Caco-2 (cell line): ENCODE results near the gene BCL10. TPM values are rescaled to one million over a fixed set of nuclear protein-coding genes. Genes with fewer than 3 reads are reported as not detected.
"Not testable (repeated sequence)": the region's sequence is repeated elsewhere in the genome, so short reads cannot be mapped to it uniquely, and the experiment has no call there.

ENCODE experiments used
- BruUV-seq: library from RNA; stranded (reverse); fragments of 400-500 nt; replicated peaks from 2 replicates; lab custom pipeline; 2021; lab: Mats Ljungman, UMichigan
- CTCF ChIA-PET: fragments of 300-600 bp; sonication (Branson Sonifier 250); formaldehyde crosslinking; loops from one replicate; lab custom pipeline; 2022; ENCODE audit warnings: antibody characterized with exemption; lab: Charles Lee
- POLR2A ChIA-PET: fragments of 300-600 bp; sonication (Branson Sonifier 250); formaldehyde crosslinking; loops from one replicate; lab custom pipeline; 2022; ENCODE audit warnings: antibody characterized with exemption; lab: Charles Lee
- DNase-seq, 2 experiments: peaks; one replicate each; pipeline versions ENCODE4 v3.0.0 to v3.0.0-alpha.2; 2020 to 2022
- H3K27me3 ChIP-seq: replicated peaks from 2 replicates; pipeline ENCODE4 v1.6.0; 2011; ENCODE audit warnings: low read length; ENCODE audit not compliant: control insufficient read depth, insufficient read depth
- H3K36me3 ChIP-seq: 2 replicates; pipeline ENCODE4 v1.5.1; 2011; ENCODE audit warnings: low read length; ENCODE audit not compliant: control insufficient read depth, insufficient read depth
- H3K4me1 ChIP-seq: fragments of 250-450 bp; sonication (Bioruptor Pico); 2 replicates; pipeline ENCODE4 v1.5.1; 2020; ENCODE audit warnings: mild to moderate bottlenecking
- H3K4me3 ChIP-seq: 2 replicates; pipeline ENCODE4 v1.5.1; 2011; ENCODE audit warnings: low read depth, mild to moderate bottlenecking, control low read depth, low read length
- H3K9me3 ChIP-seq: fragments of 250-450 bp; sonication (Bioruptor Pico); 2 replicates; pipeline ENCODE4 v1.5.1; 2020; ENCODE audit warnings: mild to moderate bottlenecking, moderate library complexity
- H3K27ac Mint-ChIP-seq: one replicate; pipeline ENCODE4 v1.8.0; 2022; ENCODE audit warnings: mixed read lengths; ENCODE audit not compliant: unreplicated experiment
- H3K27me3 Mint-ChIP-seq: one replicate; pipeline ENCODE4 v1.8.0; 2022; ENCODE audit warnings: mixed read lengths; ENCODE audit not compliant: insufficient read depth, unreplicated experiment
- H3K36me3 Mint-ChIP-seq: one replicate; pipeline ENCODE4 v1.8.0; 2022; ENCODE audit warnings: mild to moderate bottlenecking, mixed read lengths; ENCODE audit not compliant: insufficient read depth, unreplicated experiment
- H3K4me1 Mint-ChIP-seq: one replicate; pipeline ENCODE4 v1.8.0; 2022; ENCODE audit warnings: low read depth, mixed read lengths; ENCODE audit not compliant: unreplicated experiment
- H3K4me3 Mint-ChIP-seq: one replicate; pipeline ENCODE4 v1.8.0; 2022; ENCODE audit warnings: mild to moderate bottlenecking, moderate library complexity, mixed read lengths; ENCODE audit not compliant: unreplicated experiment
- H3K9me3 Mint-ChIP-seq: one replicate; pipeline ENCODE4 v1.8.0; 2022; ENCODE audit warnings: mixed read lengths; ENCODE audit not compliant: unreplicated experiment
- CTCF ChIP-seq, 2 experiments: fragments of 200-600 bp in 1 of 2; IDR thresholded peaks; 1 replicate in 1 of 2; 2 replicates in 1 of 2; pipeline versions ENCODE4 v1.5.1 to v1.8.0; 2011 to 2022; ENCODE audit warnings: antibody characterized with exemption in 1 of 2, control low read depth in 1 of 2, inconsistent platforms in 1 of 2, low read depth in 1 of 2, low read length in 1 of 2, mild to moderate bottlenecking in 1 of 2, moderate library complexity in 1 of 2; ENCODE audit not compliant: insufficient read depth in 1 of 2, severe bottlenecking in 1 of 2, unreplicated experiment in 1 of 2
- intact Hi-C: fragments of 100-400 bp; cut with micrococcal nuclease; formaldehyde crosslinking; loops from one replicate; pipeline ENCODE4 v1.10.0; 2022; ENCODE audit not compliant: unreplicated experiment
- total RNA-seq: library from RNA; stranded (reverse); gene quantifications from 2 replicates; pipeline ENCODE4 v1.2.3, GENCODE V29; 2022

Gene BCL10
- total RNA-seq, 1 experiment from 2014 or later: 18.1 TPM

DNA sequence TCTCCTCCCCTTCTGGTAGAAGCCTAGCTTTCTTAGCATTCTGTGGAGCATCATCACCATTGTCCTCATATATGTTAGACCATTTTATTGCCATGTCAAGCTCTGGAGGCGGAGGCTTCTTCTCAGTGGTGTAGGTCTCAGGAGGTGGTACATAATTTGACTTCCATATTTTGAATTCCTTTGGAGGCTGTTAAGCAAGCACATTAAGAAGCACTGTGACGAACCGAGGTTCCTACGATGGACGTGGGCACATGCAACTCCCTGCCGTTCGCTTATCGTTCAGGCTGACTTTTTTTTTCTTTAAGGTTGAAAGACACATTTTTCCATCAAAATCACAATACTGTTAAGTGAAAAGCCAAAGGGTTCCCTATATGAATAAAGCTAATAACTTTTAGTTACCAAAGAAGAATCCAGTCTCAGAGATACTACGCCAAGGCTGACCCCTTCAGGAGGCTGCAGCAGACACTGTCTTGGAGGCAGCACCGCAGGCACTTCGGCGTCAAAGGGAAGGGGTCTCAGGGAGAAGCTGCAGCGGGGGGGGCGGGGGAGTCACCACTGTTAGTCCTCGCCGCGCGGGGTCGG, 17.8 kb downstream of the BCL10 start:
- CTCF ChIA-PET: interaction anchor here (0.7 to 2.5 kb wide), 14 partner anchors 14 to 1781 kb away, joined by 3 to 19 read pairs (median 6); partner anchors contain the start of gene BCL10
- peak overlapping the region; percentile 25 for H3K27ac Mint-ChIP-seq
- TF ChIP-seq CTCF (IDR thresholded peaks at IDR 0.05; ENCODE audit: insufficient read depth in 1 of 2, low read depth in 1 of 2, low read length in 1 of 2, severe bottlenecking in 1 of 2, unreplicated experiment in 1 of 2): no peak
- Histone ChIP-seq H3K27me3 (no peaks in the 10 kb centered on the region), H3K36me3 (no peaks in the 10 kb centered on the region), H3K9me3 (no peaks in the 10 kb centered on the region), H3K4me1 (no peaks in the 10 kb centered on the region), H3K4me3 (peak overlapping the region; percentile 80)
- intact Hi-C loops: loop anchor here (1.0 to 2.0 kb wide), 2 partner anchors 58 to 313 kb away; partner anchors contain the start of gene SYDE2
- H3K4me1 Mint-ChIP-seq: peaks cover 15% of the 10 kb centered on the region
- no TSS peak for BruUV-seq
- DNase-seq: no peak
- H3K9me3 Mint-ChIP-seq: no peaks in the 10 kb centered on the region
- no peaks in the 10 kb centered on the region for H3K27me3 Mint-ChIP-seq
- H3K36me3 Mint-ChIP-seq: peaks cover 49% of the 10 kb centered on the region
- peak overlapping the region; percentile 95 for H3K4me3 Mint-ChIP-seq
- POLR2A ChIA-PET: interaction anchor here (0.9 to 1.4 kb wide), 2 partner anchors 17 to 18 kb away, joined by 3 to 11 read pairs; partner anchors contain the start of gene BCL10

GRCh38 chr1:85249042-85249441, 27.4 kb downstream of the BCL10 start:
- DNase-seq, H3K27me3 ChIP-seq, intact Hi-C loops, H3K4me3 ChIP-seq, BruUV-seq, H3K36me3 ChIP-seq, H3K4me3 Mint-ChIP-seq, CTCF ChIA-PET, H3K9me3 ChIP-seq, POLR2A ChIA-PET, H3K27me3 Mint-ChIP-seq, H3K27ac Mint-ChIP-seq, H3K36me3 Mint-ChIP-seq: not testable (repeated sequence)
- peaks cover 18% of the 10 kb centered on the region for H3K4me1 ChIP-seq
- Mint-ChIP-seq H3K9me3 (peaks cover 28% of the 10 kb centered on the region), H3K4me1 (peaks cover 12% of the 10 kb centered on the region)

DNA sequence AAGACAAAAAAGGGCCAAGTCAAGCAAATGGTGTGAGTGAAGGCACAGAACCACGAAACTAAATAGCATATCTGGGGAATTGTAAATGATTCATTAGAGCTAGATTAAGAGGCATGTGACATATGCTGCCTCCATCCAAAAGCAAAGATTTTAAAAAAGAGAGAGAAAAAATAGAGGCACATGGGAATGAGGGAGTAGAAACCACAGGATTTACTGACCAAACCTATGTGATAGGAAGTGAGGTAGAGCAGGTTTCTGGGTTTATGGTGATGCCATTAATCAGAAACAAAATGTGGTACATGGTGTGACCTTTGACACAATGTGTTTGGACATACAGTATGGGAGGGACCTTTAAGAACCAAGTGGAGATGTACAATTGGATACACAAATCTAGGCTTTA, 30.5 kb downstream of the BCL10 start:
- H3K36me3 Mint-ChIP-seq: no peaks in the 10 kb centered on the region
- ChIA-PET CTCF (no interaction called here), POLR2A (no interaction called here)
- no peak overlapping the region for H3K27ac Mint-ChIP-seq
- no peak for TF ChIP-seq CTCF (IDR thresholded peaks at IDR 0.05; ENCODE audit: insufficient read depth in 1 of 2, low read depth in 1 of 2, low read length in 1 of 2, severe bottlenecking in 1 of 2, unreplicated experiment in 1 of 2)
- no peaks in the 10 kb centered on the region for H3K27me3 Mint-ChIP-seq
- H3K9me3 ChIP-seq: no peaks in the 10 kb centered on the region
- no TSS peak for BruUV-seq
- H3K4me3 Mint-ChIP-seq: no peak overlapping the region
- no peak for DNase-seq
- peaks cover 28% of the 10 kb centered on the region for H3K9me3 Mint-ChIP-seq
- H3K4me1 ChIP-seq: peaks cover 26% of the 10 kb centered on the region
- H3K27me3 ChIP-seq: no peaks in the 10 kb centered on the region
- peaks cover 18% of the 10 kb centered on the region for H3K4me1 Mint-ChIP-seq
- H3K36me3 ChIP-seq: no peaks in the 10 kb centered on the region
- H3K4me3 ChIP-seq: no peak overlapping the region
- intact Hi-C loops: no loop called here
